ENCODE data around the gene GPN2. TPM values are rescaled to one million over a fixed set of nuclear protein-coding genes. Genes with fewer than 3 reads are reported as not detected.
A peak's percentile ranks its signal among the peaks of the same experiment; 100 is the strongest.

GPN2 gene
- total RNA-seq, 1 experiment from 2014 or later = 30.6 TPM

GRCh38 chr1:26852701-26853100 is 37.4 kb downstream of the GPN2 start:
- peaks cover 45% of the 10 kb centered on the region for H3F3A ChIP-seq (ENCODE audit: insufficient read depth, low read depth)
- intact Hi-C loops (cut with micrococcal nuclease; ENCODE audit: unreplicated experiment) = loop anchor here (1.0 to 5.0 kb wide), 5 partner anchors 10 to 250 kb away; partner anchors contain the start of gene TENT5B
- peak overlapping the region; percentile 55 for H3K27ac ChIP-seq
- no peak for DNase-seq
- H3K36me3 ChIP-seq (ENCODE audit: low read depth) = 0 out of 2 replicates have a peak, but pooled peaks cover 4% of the 10 kb centered on the region
- ChIA-PET CTCF (no interaction called here), POLR2A (ENCODE audit: unreplicated experiment) (interaction anchor here (0.6 kb wide), 1 partner anchor 10 kb away, joined by 4 read pairs; the partner anchor contains the start of gene SFN)
- H3K4me2 ChIP-seq = no peak overlapping the region
- H3K79me2 ChIP-seq (ENCODE audit: low read depth) = no peaks in the 10 kb centered on the region
- H2AFZ ChIP-seq = no peak overlapping the region
- H3K9me3 ChIP-seq (ENCODE audit: insufficient read depth, low read depth) = no peaks in the 10 kb centered on the region
- H4K20me1 ChIP-seq (ENCODE audit: insufficient read depth) = no peaks in the 10 kb centered on the region
- BruUV-seq (replicated peaks) = no TSS peak
- TF ChIP-seq EZH2 (IDR thresholded peaks at IDR 0.05; ENCODE audit: low read depth) = no peak
- no peak for TF ChIP-seq CTCF (conservative IDR thresholded peaks at IDR 0.05)
- peaks cover 63% of the 10 kb centered on the region for H3K4me1 ChIP-seq (replicated peaks; ENCODE audit: insufficient read depth)
- H3K9me2 ChIP-seq (ENCODE audit: insufficient read depth) = no peaks in the 10 kb centered on the region
- no peak overlapping the region for H3K4me3 ChIP-seq
- no peaks in the 10 kb centered on the region for H3K27me3 ChIP-seq (ENCODE audit: insufficient read depth, low read depth)

GRCh38 chr1:26851106-26851684 is 38.9 kb downstream of the GPN2 start:
- H3K9me3 ChIP-seq (ENCODE audit: insufficient read depth, low read depth) = no peaks in the 10 kb centered on the region
- 0 out of 2 replicates have a peak, but pooled peaks cover 4% of the 10 kb centered on the region for H3K36me3 ChIP-seq (ENCODE audit: low read depth)
- H3K27me3 ChIP-seq (ENCODE audit: insufficient read depth, low read depth) = no peaks in the 10 kb centered on the region
- H3K4me1 ChIP-seq (replicated peaks; ENCODE audit: insufficient read depth) = peaks cover 64% of the 10 kb centered on the region
- no TSS peak for BruUV-seq (replicated peaks)
- TF ChIP-seq CTCF (conservative IDR thresholded peaks at IDR 0.05) (no peak; the same call in 1 of the 2 replicates), EZH2 (IDR thresholded peaks at IDR 0.05; ENCODE audit: low read depth) (no peak)
- peaks cover 56% of the 10 kb centered on the region for H3F3A ChIP-seq (ENCODE audit: insufficient read depth, low read depth)
- intact Hi-C loops (cut with micrococcal nuclease; ENCODE audit: unreplicated experiment) = loop anchor here (5.0 kb wide), 1 partner anchor 161 kb away; the partner anchor contains the start of gene TENT5B
- ChIA-PET CTCF (interaction anchor here (0.5 to 3.5 kb wide), 2 partner anchors 9 to 173 kb away, joined by 3 to 18 read pairs; no protein-coding TSS in a partner anchor), POLR2A (ENCODE audit: unreplicated experiment) (no interaction called here)
- DNase-seq = no peak
- no peaks in the 10 kb centered on the region for H3K79me2 ChIP-seq (ENCODE audit: low read depth)
- no peaks in the 10 kb centered on the region for H4K20me1 ChIP-seq (ENCODE audit: insufficient read depth)
- no peak overlapping the region for H2AFZ ChIP-seq
- peak overlapping the region; percentile 100; the same call in 1 of the 2 replicates for H3K27ac ChIP-seq
- H3K4me2 ChIP-seq = no peak overlapping the region
- no peaks in the 10 kb centered on the region for H3K9me2 ChIP-seq (ENCODE audit: insufficient read depth)
- H3K4me3 ChIP-seq = no peak overlapping the region

GRCh38 chr1:26848941-26849774 is 40.9 kb downstream of the GPN2 start:
- Histone ChIP-seq H3K27ac (peak overlapping the region; percentile 100), H3K9me3 (ENCODE audit: insufficient read depth, low read depth) (no peaks in the 10 kb centered on the region), H2AFZ (no peak overlapping the region), H3K36me3 (ENCODE audit: low read depth) (0 out of 2 replicates have a peak, but pooled peaks cover 4% of the 10 kb centered on the region), H3K79me2 (ENCODE audit: low read depth) (no peaks in the 10 kb centered on the region; the same call in 1 of the 2 replicates), H4K20me1 (ENCODE audit: insufficient read depth) (no peaks in the 10 kb centered on the region), H3F3A (ENCODE audit: insufficient read depth, low read depth) (peaks cover 57% of the 10 kb centered on the region), H3K9me2 (ENCODE audit: insufficient read depth) (no peaks in the 10 kb centered on the region), H3K4me1 (replicated peaks; ENCODE audit: insufficient read depth) (peaks cover 51% of the 10 kb centered on the region), H3K4me2 (peak overlapping the region; percentile 63), H3K27me3 (ENCODE audit: insufficient read depth, low read depth) (no peaks in the 10 kb centered on the region), H3K4me3 (peak overlapping the region; percentile 0; the same call in 1 of the 2 replicates)
- POLR2A ChIA-PET (ENCODE audit: unreplicated experiment) = interaction anchor here (0.5 to 2.7 kb wide), 10 partner anchors 8 to 924 kb away, joined by 3 to 42 read pairs (median 4); partner anchors contain the start of genes GPATCH3 and STX12
- CTCF ChIA-PET = interaction anchor here (0.6 to 3.5 kb wide), 9 partner anchors 11 to 263 kb away, joined by 3 to 18 read pairs (median 5); no protein-coding TSS in a partner anchor
- intact Hi-C loops (cut with micrococcal nuclease; ENCODE audit: unreplicated experiment) = loop anchor here (1.0 to 5.0 kb wide), 5 partner anchors 14 to 48 kb away; partner anchors contain the start of gene SFN
- peak; percentile 97 to 98 for DNase-seq
- BruUV-seq (replicated peaks) = no TSS peak
- 0 out of 2 replicates have a peak, but pooled peaks have one; percentile 17 for TF ChIP-seq CTCF (conservative IDR thresholded peaks at IDR 0.05)
- no peak for TF ChIP-seq EZH2 (IDR thresholded peaks at IDR 0.05; ENCODE audit: low read depth)

All from PC-9 (cell line).